ENCODE results near the gene KCNJ10. TPM values are rescaled to one million over a fixed set of nuclear protein-coding genes. Genes with fewer than 3 reads are reported as not detected.

The KCNJ10 gene
- polyA plus RNA-seq, 6 donors from 2014 or later, result not detected

DNA sequence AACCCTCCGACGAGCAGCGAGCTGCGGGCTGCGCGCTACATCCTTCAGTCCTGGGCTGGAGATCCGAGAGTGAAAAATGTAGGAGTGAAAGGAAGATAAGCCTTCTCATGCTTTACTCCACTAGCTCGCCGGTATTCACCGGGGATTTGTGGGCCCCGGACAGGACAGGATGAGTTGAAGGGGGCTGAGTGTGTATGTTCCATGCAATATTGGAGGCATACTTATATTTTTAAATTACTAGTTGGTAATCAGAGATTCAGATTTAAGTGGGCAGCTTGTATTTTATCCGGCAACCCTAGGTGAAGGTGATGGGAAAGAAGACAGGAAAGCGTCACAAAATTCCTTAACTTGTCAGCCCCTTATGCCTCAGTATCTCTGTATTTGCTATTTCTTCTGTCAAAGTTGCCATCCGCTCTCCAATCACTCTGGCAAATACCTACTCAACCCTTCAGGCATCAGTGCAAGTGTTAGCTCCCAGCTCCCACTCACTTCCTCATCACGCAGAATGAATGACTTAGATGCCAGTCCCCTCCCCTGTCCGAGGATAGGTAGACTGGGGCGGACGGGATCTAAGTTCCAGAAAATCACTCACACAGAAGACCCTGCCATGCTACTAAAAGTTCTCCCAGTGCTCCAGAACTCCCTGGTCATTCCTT is 37.7 kb downstream of the KCNJ10 start:
- Mint-ChIP-seq H3K4me3 (peak overlapping the region; percentile 93 to 98 (median 96)), H3K36me3 (peaks cover 0 to under 1% of the 10 kb centered on the region in 2 donors), H3K9me3 (no peaks in the 10 kb centered on the region), H3K27ac (peak overlapping the region; percentile 64 to 94 (median 87)), H3K4me1 (peaks cover 26 to 33% (median 30%) of the 10 kb centered on the region in 3 donors), H3K27me3 (no peaks in the 10 kb centered on the region)
- peak in 1 of 2 donors; percentile 4 for ATAC-seq (ENCODE audit: low read depth in 2 of 2)
- DNase-seq, result peak; percentile 18

DNA sequence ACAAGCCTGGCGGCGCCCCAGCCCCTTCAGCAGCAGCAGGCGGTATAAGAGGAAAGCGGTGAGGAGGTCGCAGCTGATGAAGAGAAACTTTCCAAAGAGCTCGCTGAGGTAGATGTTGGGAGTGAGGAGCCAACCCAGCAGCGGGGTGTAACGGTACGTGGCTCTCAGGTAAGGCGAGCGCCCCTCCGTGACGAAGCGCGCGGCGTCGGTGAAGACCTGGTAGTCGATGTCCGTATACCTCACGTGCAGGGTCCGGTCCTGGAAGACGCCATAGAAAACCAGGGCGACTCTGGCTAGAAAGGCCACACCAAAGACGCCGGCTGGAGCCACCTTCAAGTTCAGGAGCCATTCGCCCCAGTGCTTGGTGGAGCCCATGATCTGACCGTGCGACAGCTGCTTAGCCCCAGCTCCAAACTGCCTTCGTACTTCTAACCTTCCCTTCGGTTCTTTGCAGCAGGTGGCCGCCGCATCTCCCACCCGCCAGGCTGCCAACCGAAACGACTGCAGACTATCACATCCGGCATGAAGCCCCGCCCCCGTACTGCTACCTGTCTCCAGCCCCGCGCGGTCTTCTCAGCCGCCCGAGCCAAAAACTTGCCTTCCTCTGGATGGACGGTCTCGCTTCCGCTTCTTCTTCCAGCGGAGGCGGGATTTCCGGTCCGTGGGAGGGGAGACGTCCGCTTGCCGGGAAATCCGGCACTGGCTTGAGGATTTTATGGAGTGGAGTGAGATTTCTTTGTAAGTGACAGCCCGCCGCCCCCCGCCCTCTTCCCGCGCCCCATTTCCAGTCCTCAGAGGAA is 38.4 kb downstream of the KCNJ10 start, which contains the start of gene PIGM:
Gene PIGM (minus strand): TSS at position 626 of the 800 bp plus-strand sequence. CDS start 251 bp downstream, at position 375.
- H3K27me3 Mint-ChIP-seq, result no peaks in the 10 kb centered on the region
- ATAC-seq (ENCODE audit: low read depth in 2 of 2) (peak; percentile 94), DNase-seq (peak; percentile 79)
- H3K36me3 Mint-ChIP-seq, result peaks cover 0 to 4% of the 10 kb centered on the region in 2 donors
- peak within 1 kb of the TSS; percentile 93 to 98 (median 96) for H3K4me3 Mint-ChIP-seq
- no peaks in the 10 kb centered on the region for H3K9me3 Mint-ChIP-seq
- peak within 1 kb of the TSS; percentile 64 to 94 (median 87) for H3K27ac Mint-ChIP-seq
- peaks cover 26 to 33% (median 30%) of the 10 kb centered on the region in 3 donors for H3K4me1 Mint-ChIP-seq

DNA sequence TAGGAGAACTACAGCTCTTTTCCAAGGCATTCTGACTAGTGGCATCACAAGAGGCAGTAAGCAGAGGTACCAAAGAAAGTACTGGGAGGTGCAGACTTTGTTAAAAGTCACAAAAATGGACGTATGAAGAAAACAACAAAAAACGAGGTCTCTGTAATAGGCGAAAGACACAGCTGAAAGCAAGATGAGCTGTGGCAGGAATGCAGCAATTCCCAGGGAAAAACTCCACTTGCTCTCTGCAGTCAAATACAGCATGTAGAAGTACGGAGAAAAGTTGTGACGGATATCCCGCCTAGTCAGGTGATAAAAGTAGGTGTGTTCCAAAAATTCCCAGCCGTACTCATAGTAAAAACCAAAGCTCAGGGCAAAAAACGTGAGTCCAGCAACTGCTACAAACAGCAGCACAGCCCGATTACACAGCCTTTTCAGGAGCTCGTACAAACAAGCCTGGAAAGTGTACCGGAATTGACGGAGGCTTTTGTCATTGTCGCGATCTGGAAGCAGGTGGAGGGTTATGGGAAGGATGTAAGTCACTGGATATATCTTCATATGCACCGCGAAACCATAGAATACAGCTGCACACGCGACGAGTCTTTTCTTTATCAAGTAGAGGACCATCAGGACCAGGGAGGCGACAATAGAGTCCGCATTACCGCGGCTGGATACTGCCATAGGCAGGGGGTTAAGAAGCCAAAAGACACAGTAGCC is 39.1 kb downstream of the KCNJ10 start:
- H3K27ac Mint-ChIP-seq, result peak overlapping the region in 5 of 6 donors; percentile 36 to 94 (median 87)
- no peaks in the 10 kb centered on the region for H3K9me3 Mint-ChIP-seq
- ATAC-seq (ENCODE audit: low read depth in 2 of 2) (peak in 1 of 2 donors; percentile 10), DNase-seq (no peak)
- no peaks in the 10 kb centered on the region for H3K27me3 Mint-ChIP-seq
- H3K4me1 Mint-ChIP-seq, result peaks cover 26 to 33% (median 30%) of the 10 kb centered on the region in 3 donors
- H3K36me3 Mint-ChIP-seq, result peaks cover 0 to 4% of the 10 kb centered on the region in 2 donors
- peak overlapping the region; percentile 93 to 98 (median 96) for H3K4me3 Mint-ChIP-seq

DNA sequence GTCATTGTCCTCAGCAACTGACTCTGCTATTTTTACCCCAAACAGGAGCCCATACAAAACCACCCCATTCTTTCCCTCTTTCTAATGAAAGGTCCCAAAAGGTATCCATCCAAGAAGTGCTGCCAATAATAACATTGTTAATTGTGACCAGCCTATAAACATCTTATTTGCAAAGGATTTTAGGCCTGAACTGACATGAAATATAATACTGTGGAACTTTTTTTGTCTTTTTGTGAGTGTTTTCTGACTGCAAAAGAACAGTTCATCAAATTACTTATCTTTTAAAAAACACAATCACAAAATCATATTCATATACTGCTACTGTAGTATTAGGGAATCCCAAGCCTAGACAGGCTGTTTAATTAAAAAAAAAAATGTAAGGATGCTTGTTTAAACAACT is 41.5 kb downstream of the KCNJ10 start:
- Mint-ChIP-seq H3K27ac (no peak overlapping the region), H3K27me3 (no peaks in the 10 kb centered on the region), H3K4me3 (no peak overlapping the region), H3K36me3 (peaks cover 0 to 4% of the 10 kb centered on the region in 2 donors), H3K4me1 (peaks cover 26 to 33% (median 30%) of the 10 kb centered on the region in 3 donors), H3K9me3 (no peaks in the 10 kb centered on the region)
- ATAC-seq (ENCODE audit: low read depth in 2 of 2), result no peak
- no peak for DNase-seq

DNA sequence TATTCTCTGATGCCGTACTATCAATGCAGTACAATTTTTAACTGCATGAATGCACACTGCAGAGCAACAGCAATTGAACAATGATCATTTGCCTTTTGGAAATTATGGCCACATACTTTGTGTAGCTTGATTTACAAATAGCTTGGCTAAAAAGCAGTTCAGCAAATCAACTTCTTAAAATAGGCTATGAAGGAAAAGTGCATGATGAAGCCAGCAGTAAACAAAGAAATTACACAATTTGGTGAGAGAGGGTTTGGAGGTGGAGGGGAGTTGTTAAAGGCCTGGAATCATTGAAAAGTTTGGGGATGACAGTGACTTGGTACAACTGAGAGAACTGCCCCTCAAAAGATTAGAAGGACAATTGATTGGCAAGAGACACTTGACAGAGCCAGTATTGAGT is 44.6 kb downstream of the KCNJ10 start:
- ATAC-seq (ENCODE audit: low read depth in 2 of 2), result no peak
- Mint-ChIP-seq H3K27ac (no peak overlapping the region), H3K9me3 (no peaks in the 10 kb centered on the region), H3K4me1 (peaks cover 2 to 6% (median 3%) of the 10 kb centered on the region in 3 donors), H3K27me3 (peaks cover 0 to 16% (median 0%) of the 10 kb centered on the region in 3 donors), H3K4me3 (no peak overlapping the region), H3K36me3 (peaks cover 0 to 4% of the 10 kb centered on the region in 2 donors)
- DNase-seq, result no peak

DNA sequence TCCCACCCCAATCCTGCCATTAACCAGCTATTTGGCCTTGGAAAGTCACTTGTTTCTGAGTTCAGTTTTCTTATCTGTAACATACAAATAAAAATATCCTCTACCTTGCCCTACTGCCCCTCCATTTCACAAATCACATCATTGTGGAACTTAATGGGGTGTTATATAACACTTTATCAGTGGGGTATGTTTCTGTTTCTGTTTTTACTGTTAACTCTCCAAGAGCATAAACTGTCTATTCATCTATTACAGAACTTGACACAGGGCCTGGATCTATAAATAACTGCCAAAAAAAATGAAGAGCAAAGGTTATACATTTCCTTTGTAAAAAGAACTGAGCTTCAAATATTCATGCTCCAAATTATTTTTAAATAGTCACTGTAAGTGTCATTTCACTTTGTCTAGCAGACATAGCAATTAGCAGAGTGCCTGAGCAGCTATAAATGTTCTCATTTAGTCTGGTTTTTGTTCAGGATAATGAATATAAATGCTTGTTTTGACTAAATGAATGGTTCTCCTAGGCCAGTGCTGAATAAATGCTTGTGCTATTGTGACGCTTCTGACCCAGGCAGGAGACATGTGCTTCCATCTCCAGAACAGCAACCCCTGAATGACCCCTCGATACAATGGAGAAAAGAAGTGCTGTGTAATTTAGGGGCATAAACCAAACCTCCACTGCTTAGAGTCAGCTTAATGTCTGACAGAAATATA is 45.6 kb downstream of the KCNJ10 start:
- Mint-ChIP-seq H3K27ac (no peak overlapping the region), H3K4me1 (peaks cover 0 to 3% (median 0%) of the 10 kb centered on the region in 3 donors), H3K27me3 (peaks cover 0 to 16% (median 0%) of the 10 kb centered on the region in 3 donors), H3K4me3 (no peak overlapping the region), H3K36me3 (peaks cover 0 to 4% of the 10 kb centered on the region in 2 donors), H3K9me3 (no peaks in the 10 kb centered on the region)
- ATAC-seq (ENCODE audit: low read depth in 2 of 2) (no peak), DNase-seq (no peak)

DNA sequence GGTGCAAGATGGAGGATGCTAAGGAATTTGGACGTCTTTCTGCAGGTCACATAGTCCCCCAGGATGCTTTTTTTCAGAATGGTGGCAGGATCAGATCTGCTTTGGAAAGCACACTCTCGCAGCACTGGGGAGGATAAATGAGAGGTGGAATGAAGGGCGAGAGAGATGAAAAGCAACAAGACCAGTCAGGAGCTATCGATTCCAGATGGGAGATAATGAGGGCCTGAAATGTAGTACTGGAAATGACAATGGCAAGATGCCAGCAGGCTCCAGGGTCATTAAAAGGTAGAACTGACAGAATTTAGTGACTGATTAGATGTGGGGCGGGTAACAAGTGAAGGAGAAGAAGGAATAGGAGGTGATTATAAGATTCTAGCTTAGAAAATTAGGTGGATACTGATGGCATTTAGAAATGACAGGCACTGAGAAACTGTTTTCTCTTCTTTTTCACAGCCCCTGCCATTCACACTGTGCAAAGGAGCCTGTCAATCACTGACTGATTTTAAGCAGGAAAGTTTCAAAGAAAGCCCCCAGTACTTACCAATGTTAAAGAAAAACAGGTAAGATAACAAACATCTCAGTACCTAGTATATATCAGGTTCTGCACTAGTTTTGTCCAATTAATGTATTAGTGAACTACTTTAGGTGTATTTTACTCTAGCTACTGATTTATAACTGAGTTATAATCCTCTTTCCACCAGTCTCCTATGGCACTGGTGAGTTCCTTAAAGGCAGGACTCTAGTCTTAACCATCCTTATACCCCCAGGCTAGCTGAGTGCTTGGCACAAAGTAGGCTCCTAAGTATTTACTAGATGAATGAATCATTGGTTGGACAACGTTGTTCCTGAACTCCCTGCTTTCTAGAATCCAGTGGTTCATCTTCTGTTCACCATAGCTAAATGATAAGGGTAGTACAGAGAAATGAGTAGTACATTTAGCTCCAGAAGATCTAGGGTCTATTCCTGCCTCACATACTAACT is 47.3 kb downstream of the KCNJ10 start:
- Mint-ChIP-seq H3K27me3 (peaks cover 8 to 33% (median 12%) of the 10 kb centered on the region in 3 donors), H3K9me3 (no peaks in the 10 kb centered on the region), H3K4me3 (no peak overlapping the region), H3K4me1 (peaks cover 0 to 3% (median 0%) of the 10 kb centered on the region in 3 donors), H3K36me3 (peaks cover 0 to 4% of the 10 kb centered on the region in 2 donors), H3K27ac (no peak overlapping the region)
- no peak for DNase-seq
- no peak for ATAC-seq (ENCODE audit: low read depth in 2 of 2)

DNA sequence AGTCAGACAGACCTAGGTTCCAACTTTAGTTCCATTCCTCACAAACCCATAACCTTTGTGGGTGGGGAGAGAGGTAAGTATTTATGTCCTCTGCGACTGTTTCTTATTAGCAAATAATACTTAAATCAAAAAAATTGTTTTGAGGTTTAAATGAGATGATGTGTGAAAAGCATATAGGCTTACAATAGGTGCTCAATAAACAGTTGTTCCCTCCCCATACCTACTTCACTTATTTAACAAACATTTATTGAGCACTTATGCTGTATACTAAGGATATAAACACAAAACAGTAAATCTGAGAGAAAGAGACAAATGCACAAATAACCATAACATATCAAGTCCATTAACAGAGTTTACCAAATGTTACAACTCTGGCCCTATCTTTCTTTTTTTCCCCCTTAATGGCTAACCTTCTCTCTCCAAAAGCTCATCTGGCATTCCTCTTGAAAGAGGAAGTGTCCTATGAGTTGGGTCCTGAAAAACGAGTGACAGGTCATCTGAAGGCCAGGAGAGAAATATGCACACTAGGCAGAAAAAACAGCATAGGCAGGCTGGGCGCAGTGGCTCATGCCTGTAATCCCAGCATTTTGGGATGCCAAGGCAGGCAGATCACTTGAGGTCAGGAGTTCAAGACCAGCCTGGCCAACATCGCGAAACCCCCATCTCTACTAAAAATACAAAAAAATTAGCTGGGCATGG is 48.4 kb downstream of the KCNJ10 start:
- H3K9me3 Mint-ChIP-seq, result no peaks in the 10 kb centered on the region
- no peak overlapping the region for H3K27ac Mint-ChIP-seq
- H3K4me3 Mint-ChIP-seq, result no peak overlapping the region
- DNase-seq (no peak), ATAC-seq (ENCODE audit: low read depth in 2 of 2) (no peak)
- peaks cover 0 to 3% (median 0%) of the 10 kb centered on the region in 3 donors for H3K4me1 Mint-ChIP-seq
- no peaks in the 10 kb centered on the region for H3K36me3 Mint-ChIP-seq
- H3K27me3 Mint-ChIP-seq, result peaks cover 12 to 42% (median 18%) of the 10 kb centered on the region in 3 donors

DNA sequence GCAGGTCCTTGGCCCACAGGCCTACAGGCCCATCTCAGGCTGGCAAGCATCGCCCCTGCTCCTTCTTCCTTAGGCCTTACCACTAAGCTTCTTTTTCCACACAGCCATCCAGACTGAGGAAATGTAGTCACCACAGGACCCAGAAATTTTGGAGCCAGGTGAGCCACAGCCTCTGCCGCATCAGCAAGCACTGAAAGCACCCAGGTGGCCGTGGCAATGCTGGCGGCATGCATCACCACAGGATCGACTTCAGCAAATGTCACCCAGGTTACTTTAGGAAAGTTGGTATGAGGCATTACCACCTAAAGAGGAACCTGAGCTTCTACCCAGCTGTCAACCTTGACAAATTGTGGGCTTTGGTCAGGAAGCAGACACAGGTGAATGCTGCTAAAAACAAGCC is 49.8 kb downstream of the KCNJ10 start:
- Mint-ChIP-seq H3K9me3 (no peaks in the 10 kb centered on the region), H3K4me3 (no peak overlapping the region), H3K27me3 (peaks cover 12 to 42% (median 22%) of the 10 kb centered on the region in 3 donors), H3K36me3 (no peaks in the 10 kb centered on the region), H3K27ac (no peak overlapping the region), H3K4me1 (peaks cover 0 to 3% (median 0%) of the 10 kb centered on the region in 3 donors)
- ATAC-seq (ENCODE audit: low read depth in 2 of 2) (no peak), DNase-seq (no peak)

DNA sequence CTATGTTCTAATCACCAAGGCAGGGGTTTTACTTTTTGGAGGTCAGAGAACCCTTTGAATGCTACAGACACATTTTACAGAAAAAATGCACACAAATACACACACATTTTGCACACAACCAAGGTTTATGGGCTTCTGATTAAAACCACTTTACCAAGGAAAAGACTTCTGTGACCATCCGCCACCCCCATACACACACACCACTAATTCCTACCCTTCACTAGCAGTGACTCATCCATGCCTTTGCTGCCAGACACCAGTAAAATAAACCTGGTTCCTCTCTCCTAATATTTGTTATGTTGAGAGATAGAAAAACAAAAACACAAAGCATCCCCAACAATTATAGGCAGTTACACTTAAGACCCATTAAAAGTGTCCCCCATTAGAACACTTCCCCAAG is 51.1 kb downstream of the KCNJ10 start:
- Mint-ChIP-seq H3K27me3 (peaks cover 12 to 43% (median 24%) of the 10 kb centered on the region in 3 donors), H3K36me3 (no peaks in the 10 kb centered on the region)
- ATAC-seq (ENCODE audit: low read depth in 2 of 2), result no peak

DNA sequence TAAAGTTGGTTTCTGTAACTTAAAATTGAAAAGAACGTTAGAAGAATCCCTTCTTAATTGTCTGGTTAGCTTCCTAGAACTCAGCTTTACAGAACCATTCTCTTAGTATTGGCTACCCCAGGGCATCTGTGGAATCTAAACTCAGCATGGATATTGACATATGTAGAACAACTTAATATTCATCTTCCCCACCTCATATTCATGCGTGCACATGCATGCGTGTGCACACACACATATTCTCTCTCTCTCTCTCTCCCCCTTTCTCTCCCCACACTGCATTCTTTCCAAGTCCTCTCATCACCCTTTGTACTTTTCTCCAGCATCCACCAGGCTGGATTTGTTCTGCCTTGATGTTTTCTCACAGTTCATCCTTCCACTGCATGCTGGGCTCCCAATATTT is 51.6 kb downstream of the KCNJ10 start:
- ATAC-seq (ENCODE audit: low read depth in 2 of 2), result no peak
- Mint-ChIP-seq H3K27me3 (peaks cover 16 to 49% (median 29%) of the 10 kb centered on the region in 3 donors), H3K4me1 (peaks cover 0 to 3% (median 0%) of the 10 kb centered on the region in 3 donors), H3K4me3 (no peak overlapping the region), H3K27ac (no peak overlapping the region), H3K36me3 (no peaks in the 10 kb centered on the region), H3K9me3 (no peaks in the 10 kb centered on the region)
- DNase-seq, result no peak

More for the DNA sequence above, 51.1 kb downstream of the KCNJ10 start:
- Mint-ChIP-seq H3K4me3 (no peak overlapping the region), H3K27ac (no peak overlapping the region), H3K4me1 (peaks cover 0 to 3% (median 0%) of the 10 kb centered on the region in 3 donors), H3K9me3 (no peaks in the 10 kb centered on the region)
- DNase-seq, result no peak

Data from naive B cell (primary cell).